ENCODE data around the gene AGMO.

The AGMO gene

GRCh38 chr7:15558756-15559155, 3.1 kb downstream of the AGMO start:
- no CpG with 5 or more reads among the region's 2 CpGs for WGBS, 2 donors (ENCODE audit: extremely low coverage in 2 of 2, insufficient read length in 2 of 2, insufficient replicate concordance in 1 of 2)
- Histone ChIP-seq H3K4me2 (ENCODE audit: insufficient read depth, low read length, poor library complexity, severe bottlenecking) (no peak overlapping the region), H2BK120ac (ENCODE audit: low read depth, low read length) (no peak overlapping the region), H4K91ac (ENCODE audit: low read depth, low read length, poor library complexity) (no peak overlapping the region), H3K9ac (ENCODE audit: low read depth, low read length, poor library complexity) (no peak overlapping the region), H3K36me3 (replicated peaks in 1 of 2; ENCODE audit: control insufficient read depth in 2 of 2, insufficient read depth in 2 of 2, low read length in 2 of 2) (no peaks in the 10 kb centered on the region), H3K27ac (replicated peaks; ENCODE audit: low read length) (no peak overlapping the region), H2BK5ac (ENCODE audit: low read length) (no peak overlapping the region), H3K79me1 (ENCODE audit: low read depth, low read length) (no peaks in the 10 kb centered on the region), H3K18ac (ENCODE audit: low read length) (no peak overlapping the region), H3K4me1 (ENCODE audit: control insufficient read depth in 2 of 2, insufficient read depth in 1 of 2, low read depth in 1 of 2, low read length in 2 of 2) (peaks cover 4% of the 10 kb centered on the region in 2 donors), H2AK5ac (ENCODE audit: low read depth, low read length) (no peak overlapping the region), H3K4ac (ENCODE audit: low read length) (no peak overlapping the region), H3K14ac (ENCODE audit: low read length) (no peak overlapping the region), H2BK12ac (ENCODE audit: low read length) (no peak overlapping the region), H3K4me3 (ENCODE audit: low read length in 2 of 2) (no peak overlapping the region), H3K27me3 (ENCODE audit: control insufficient read depth in 3 of 3, insufficient read depth in 3 of 3, low read depth in 1 of 3, low read length in 3 of 3) (no peaks in the 10 kb centered on the region), H3K9me3 (replicated peaks in 1 of 2; ENCODE audit: control insufficient read depth in 2 of 2, insufficient read depth in 1 of 2, low read depth in 1 of 2, low read length in 2 of 2) (peaks cover 0 to 2% of the 10 kb centered on the region in 2 donors), H4K8ac (ENCODE audit: low read depth, low read length) (no peak overlapping the region), H3K23ac (ENCODE audit: low read depth, low read length, poor library complexity) (no peak overlapping the region), H2BK15ac (ENCODE audit: low read length) (no peak overlapping the region), H2AFZ (ENCODE audit: low read length) (no peak overlapping the region)
- no peak for DNase-seq (ENCODE audit: low spot score)

GRCh38 chr7:15557686-15558085, 4.1 kb downstream of the AGMO start:
- Histone ChIP-seq H3K4me3 (ENCODE audit: low read length in 2 of 2) (no peak overlapping the region), H2BK12ac (ENCODE audit: low read length) (no peak overlapping the region), H2AK5ac (ENCODE audit: low read depth, low read length) (no peak overlapping the region), H3K9ac (ENCODE audit: low read depth, low read length, poor library complexity) (no peak overlapping the region), H4K91ac (ENCODE audit: low read depth, low read length, poor library complexity) (no peak overlapping the region), H3K4me1 (ENCODE audit: control insufficient read depth in 2 of 2, insufficient read depth in 1 of 2, low read depth in 1 of 2, low read length in 2 of 2) (peaks cover 4% of the 10 kb centered on the region in 2 donors), H3K4me2 (ENCODE audit: insufficient read depth, low read length, poor library complexity, severe bottlenecking) (no peak overlapping the region), H2BK15ac (ENCODE audit: low read length) (no peak overlapping the region), H3K27ac (replicated peaks; ENCODE audit: low read length) (no peak overlapping the region), H2BK5ac (ENCODE audit: low read length) (no peak overlapping the region), H3K9me3 (replicated peaks in 1 of 2; ENCODE audit: control insufficient read depth in 2 of 2, insufficient read depth in 1 of 2, low read depth in 1 of 2, low read length in 2 of 2) (peaks cover 0 to 2% of the 10 kb centered on the region in 2 donors), H3K18ac (ENCODE audit: low read length) (no peak overlapping the region), H3K14ac (ENCODE audit: low read length) (no peak overlapping the region), H3K36me3 (replicated peaks in 1 of 2; ENCODE audit: control insufficient read depth in 2 of 2, insufficient read depth in 2 of 2, low read length in 2 of 2) (no peaks in the 10 kb centered on the region), H4K8ac (ENCODE audit: low read depth, low read length) (no peak overlapping the region), H2AFZ (ENCODE audit: low read length) (no peak overlapping the region), H3K27me3 (ENCODE audit: control insufficient read depth in 3 of 3, insufficient read depth in 3 of 3, low read depth in 1 of 3, low read length in 3 of 3) (no peaks in the 10 kb centered on the region), H2BK120ac (ENCODE audit: low read depth, low read length) (no peak overlapping the region), H3K23ac (ENCODE audit: low read depth, low read length, poor library complexity) (no peak overlapping the region), H3K4ac (ENCODE audit: low read length) (no peak overlapping the region), H3K79me1 (ENCODE audit: low read depth, low read length) (no peaks in the 10 kb centered on the region)
- no peak for DNase-seq (ENCODE audit: low spot score)

- no peak overlapping the region for H2BK12ac ChIP-seq (ENCODE audit: low read length)
- H2BK5ac ChIP-seq (ENCODE audit: low read length), result no peak overlapping the region
- H2AFZ ChIP-seq (ENCODE audit: low read length), result no peak overlapping the region
- H3K4me1 ChIP-seq (ENCODE audit: control insufficient read depth in 2 of 2, insufficient read depth in 1 of 2, low read depth in 1 of 2, low read length in 2 of 2), result peaks cover 4% of the 10 kb centered on the region in 2 donors
- no peak overlapping the region for H2BK120ac ChIP-seq (ENCODE audit: low read depth, low read length)
- H2BK15ac ChIP-seq (ENCODE audit: low read length), result no peak overlapping the region
- H3K36me3 ChIP-seq (replicated peaks in 1 of 2; ENCODE audit: control insufficient read depth in 2 of 2, insufficient read depth in 2 of 2, low read length in 2 of 2), result no peaks in the 10 kb centered on the region
- peaks cover 0 to 2% of the 10 kb centered on the region in 2 donors for H3K9me3 ChIP-seq (replicated peaks in 1 of 2; ENCODE audit: control insufficient read depth in 2 of 2, insufficient read depth in 1 of 2, low read depth in 1 of 2, low read length in 2 of 2)
- H3K18ac ChIP-seq (ENCODE audit: low read length), result no peak overlapping the region
- H3K14ac ChIP-seq (ENCODE audit: low read length), result no peak overlapping the region
- H3K9ac ChIP-seq (ENCODE audit: low read depth, low read length, poor library complexity), result no peak overlapping the region
- WGBS, 2 donors (ENCODE audit: extremely low coverage in 2 of 2, insufficient read length in 2 of 2, insufficient replicate concordance in 1 of 2), result no CpG with 5 or more reads among the region's 8 CpGs
- H3K27me3 ChIP-seq (ENCODE audit: control insufficient read depth in 3 of 3, insufficient read depth in 3 of 3, low read depth in 1 of 3, low read length in 3 of 3), result no peaks in the 10 kb centered on the region
- no peak overlapping the region for H3K27ac ChIP-seq (replicated peaks; ENCODE audit: low read length)
- H4K8ac ChIP-seq (ENCODE audit: low read depth, low read length), result no peak overlapping the region
- H3K4me3 ChIP-seq (ENCODE audit: low read length in 2 of 2), result no peak overlapping the region
- no peak overlapping the region for H2AK5ac ChIP-seq (ENCODE audit: low read depth, low read length)
- no peak overlapping the region for H3K23ac ChIP-seq (ENCODE audit: low read depth, low read length, poor library complexity)
- no peak overlapping the region for H3K4me2 ChIP-seq (ENCODE audit: insufficient read depth, low read length, poor library complexity, severe bottlenecking)
- H3K79me1 ChIP-seq (ENCODE audit: low read depth, low read length), result no peaks in the 10 kb centered on the region
- DNase-seq (ENCODE audit: low spot score), result no peak
- H4K91ac ChIP-seq (ENCODE audit: low read depth, low read length, poor library complexity), result no peak overlapping the region
- no peak overlapping the region for H3K4ac ChIP-seq (ENCODE audit: low read length)
Observed at GRCh38 chr7:15557186-15557585, 4.6 kb downstream of the AGMO start.

GRCh38 chr7:15556339-15557105, 5.3 kb downstream of the AGMO start:
- no peak overlapping the region for H2AK5ac ChIP-seq (ENCODE audit: low read depth, low read length)
- H3K27me3 ChIP-seq (ENCODE audit: control insufficient read depth in 3 of 3, insufficient read depth in 3 of 3, low read depth in 1 of 3, low read length in 3 of 3), result no peaks in the 10 kb centered on the region
- H3K23ac ChIP-seq (ENCODE audit: low read depth, low read length, poor library complexity), result no peak overlapping the region
- H2BK15ac ChIP-seq (ENCODE audit: low read length), result no peak overlapping the region
- H2AFZ ChIP-seq (ENCODE audit: low read length), result no peak overlapping the region
- no peak overlapping the region for H2BK12ac ChIP-seq (ENCODE audit: low read length)
- H2BK120ac ChIP-seq (ENCODE audit: low read depth, low read length), result no peak overlapping the region
- H3K36me3 ChIP-seq (replicated peaks in 1 of 2; ENCODE audit: control insufficient read depth in 2 of 2, insufficient read depth in 2 of 2, low read length in 2 of 2), result no peaks in the 10 kb centered on the region
- no peak overlapping the region for H3K18ac ChIP-seq (ENCODE audit: low read length)
- no peak overlapping the region for H4K8ac ChIP-seq (ENCODE audit: low read depth, low read length)
- no peak overlapping the region for H3K4me2 ChIP-seq (ENCODE audit: insufficient read depth, low read length, poor library complexity, severe bottlenecking)
- peaks cover 0 to 2% of the 10 kb centered on the region in 2 donors for H3K9me3 ChIP-seq (replicated peaks in 1 of 2; ENCODE audit: control insufficient read depth in 2 of 2, insufficient read depth in 1 of 2, low read depth in 1 of 2, low read length in 2 of 2)
- no peak overlapping the region for H3K14ac ChIP-seq (ENCODE audit: low read length)
- DNase-seq (ENCODE audit: low spot score), result no peak
- H3K27ac ChIP-seq (replicated peaks; ENCODE audit: low read length), result no peak overlapping the region
- no peak overlapping the region for H3K4ac ChIP-seq (ENCODE audit: low read length)
- H3K4me1 ChIP-seq (ENCODE audit: control insufficient read depth in 2 of 2, insufficient read depth in 1 of 2, low read depth in 1 of 2, low read length in 2 of 2), result peaks cover 2 to 4% of the 10 kb centered on the region in 2 donors
- no peak overlapping the region for H3K4me3 ChIP-seq (ENCODE audit: low read length in 2 of 2)
- H4K91ac ChIP-seq (ENCODE audit: low read depth, low read length, poor library complexity), result no peak overlapping the region
- no CpG with 5 or more reads among the region's 4 CpGs for WGBS, 2 donors (ENCODE audit: extremely low coverage in 2 of 2, insufficient read length in 2 of 2, insufficient replicate concordance in 1 of 2)
- no peak overlapping the region for H2BK5ac ChIP-seq (ENCODE audit: low read length)
- no peaks in the 10 kb centered on the region for H3K79me1 ChIP-seq (ENCODE audit: low read depth, low read length)
- H3K9ac ChIP-seq (ENCODE audit: low read depth, low read length, poor library complexity), result no peak overlapping the region
